ENCODE data around the gene F13A1.

Gene F13A1

GRCh38 chr6:6348256-6348655, 27.8 kb upstream of the F13A1 start:
- Histone ChIP-seq H3K4me3 (ENCODE audit: low read length) (no peak overlapping the region), H3K9ac (ENCODE audit: low read depth, low read length) (no peak overlapping the region), H3K9me3 (ENCODE audit: insufficient read depth, low read depth, low read length) (no peaks in the 10 kb centered on the region), H3K27ac (ENCODE audit: low read length) (no peak overlapping the region), H3K27me3 (ENCODE audit: insufficient read depth, low read length) (no peaks in the 10 kb centered on the region), H3K36me3 (ENCODE audit: insufficient read depth, low read depth, low read length) (no peaks in the 10 kb centered on the region), H3K4me1 (ENCODE audit: insufficient read depth, low read length) (no peaks in the 10 kb centered on the region)

- H3K27ac ChIP-seq (ENCODE audit: low read length), result no peak overlapping the region
- no peaks in the 10 kb centered on the region for H3K9me3 ChIP-seq (ENCODE audit: insufficient read depth, low read depth, low read length)
- H3K27me3 ChIP-seq (ENCODE audit: insufficient read depth, low read length), result no peaks in the 10 kb centered on the region
- no peaks in the 10 kb centered on the region for H3K4me1 ChIP-seq (ENCODE audit: insufficient read depth, low read length)
- H3K4me3 ChIP-seq (ENCODE audit: low read length), result no peak overlapping the region
- H3K9ac ChIP-seq (ENCODE audit: low read depth, low read length), result no peak overlapping the region
- H3K36me3 ChIP-seq (ENCODE audit: insufficient read depth, low read depth, low read length), result no peaks in the 10 kb centered on the region
Observed at GRCh38 chr6:6346427-6347023, 26.1 kb upstream of the F13A1 start.

- H3K4me3 ChIP-seq (ENCODE audit: low read length), result no peak overlapping the region
- no peaks in the 10 kb centered on the region for H3K4me1 ChIP-seq (ENCODE audit: insufficient read depth, low read length)
- no peaks in the 10 kb centered on the region for H3K9me3 ChIP-seq (ENCODE audit: insufficient read depth, low read depth, low read length)
- no peak overlapping the region for H3K9ac ChIP-seq (ENCODE audit: low read depth, low read length)
- no peaks in the 10 kb centered on the region for H3K27me3 ChIP-seq (ENCODE audit: insufficient read depth, low read length)
- no peaks in the 10 kb centered on the region for H3K36me3 ChIP-seq (ENCODE audit: insufficient read depth, low read depth, low read length)
- no peak overlapping the region for H3K27ac ChIP-seq (ENCODE audit: low read length)
Observed at GRCh38 chr6:6333501-6333900, 13.0 kb upstream of the F13A1 start.

GRCh38 chr6:6332811-6333244, 12.4 kb upstream of the F13A1 start:
- Histone ChIP-seq H3K36me3 (ENCODE audit: insufficient read depth, low read depth, low read length) (no peaks in the 10 kb centered on the region), H3K4me3 (ENCODE audit: low read length) (no peak overlapping the region), H3K27me3 (ENCODE audit: insufficient read depth, low read length) (no peaks in the 10 kb centered on the region), H3K27ac (ENCODE audit: low read length) (no peak overlapping the region), H3K9ac (ENCODE audit: low read depth, low read length) (no peak overlapping the region), H3K4me1 (ENCODE audit: insufficient read depth, low read length) (no peaks in the 10 kb centered on the region), H3K9me3 (ENCODE audit: insufficient read depth, low read depth, low read length) (no peaks in the 10 kb centered on the region)

- Histone ChIP-seq H3K4me3 (ENCODE audit: low read length) (no peak overlapping the region), H3K9ac (ENCODE audit: low read depth, low read length) (no peak overlapping the region), H3K4me1 (ENCODE audit: insufficient read depth, low read length) (no peaks in the 10 kb centered on the region), H3K27me3 (ENCODE audit: insufficient read depth, low read length) (no peaks in the 10 kb centered on the region), H3K36me3 (ENCODE audit: insufficient read depth, low read depth, low read length) (no peaks in the 10 kb centered on the region), H3K9me3 (ENCODE audit: insufficient read depth, low read depth, low read length) (no peaks in the 10 kb centered on the region), H3K27ac (ENCODE audit: low read length) (no peak overlapping the region)
Observed at GRCh38 chr6:6331946-6332601, 11.6 kb upstream of the F13A1 start.

DNA sequence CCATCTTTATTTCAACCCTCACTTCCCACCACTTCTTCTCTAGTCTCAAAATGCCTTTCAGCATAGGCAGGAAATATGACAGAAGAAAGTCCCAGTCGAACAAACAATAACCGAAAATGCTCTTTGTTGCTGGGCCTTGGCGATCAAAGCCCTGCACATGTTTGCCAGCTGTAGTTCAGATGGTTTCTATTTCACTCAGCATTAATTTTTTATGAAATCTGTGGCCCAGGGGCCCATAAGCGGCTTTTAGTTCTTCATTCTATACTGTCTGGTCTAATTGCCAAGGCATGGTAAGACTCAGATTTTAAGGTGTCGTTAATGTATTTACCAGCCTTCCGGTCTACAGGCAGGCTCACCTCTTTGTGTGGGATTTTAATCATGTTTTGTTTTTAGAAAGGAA, 10.9 kb upstream of the F13A1 start:
- Histone ChIP-seq H3K9ac (ENCODE audit: low read depth, low read length) (no peak overlapping the region), H3K4me3 (ENCODE audit: low read length) (no peak overlapping the region), H3K27me3 (ENCODE audit: insufficient read depth, low read length) (no peaks in the 10 kb centered on the region), H3K27ac (ENCODE audit: low read length) (no peak overlapping the region), H3K4me1 (ENCODE audit: insufficient read depth, low read length) (no peaks in the 10 kb centered on the region), H3K36me3 (ENCODE audit: insufficient read depth, low read depth, low read length) (no peaks in the 10 kb centered on the region), H3K9me3 (ENCODE audit: insufficient read depth, low read depth, low read length) (no peaks in the 10 kb centered on the region)

DNA sequence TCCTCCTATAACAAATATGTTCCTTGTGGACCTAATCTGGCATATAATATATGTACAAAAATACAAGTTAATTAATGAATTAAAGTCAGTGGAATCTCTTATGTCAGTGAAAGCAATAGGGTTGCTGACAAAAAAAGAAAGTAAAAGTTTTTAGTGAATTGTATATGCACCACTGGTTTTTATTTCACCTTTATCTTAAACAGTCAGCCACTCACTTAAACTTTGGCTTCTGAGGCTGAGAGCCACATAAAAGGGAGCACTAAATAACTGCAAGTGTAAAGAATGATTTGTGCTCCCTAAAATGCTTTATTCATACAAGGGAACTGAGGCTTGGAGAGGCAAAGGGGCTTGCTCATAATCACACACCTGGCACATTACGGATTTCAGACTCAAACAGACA, 9.9 kb upstream of the F13A1 start:
- Histone ChIP-seq H3K4me3 (ENCODE audit: low read length) (no peak overlapping the region), H3K9me3 (ENCODE audit: insufficient read depth, low read depth, low read length) (no peaks in the 10 kb centered on the region), H3K27me3 (ENCODE audit: insufficient read depth, low read length) (no peaks in the 10 kb centered on the region), H3K36me3 (ENCODE audit: insufficient read depth, low read depth, low read length) (no peaks in the 10 kb centered on the region), H3K9ac (ENCODE audit: low read depth, low read length) (no peak overlapping the region), H3K4me1 (ENCODE audit: insufficient read depth, low read length) (no peaks in the 10 kb centered on the region), H3K27ac (ENCODE audit: low read length) (no peak overlapping the region)

- Histone ChIP-seq H3K9ac (ENCODE audit: low read depth, low read length) (no peak overlapping the region), H3K4me1 (ENCODE audit: insufficient read depth, low read length) (no peaks in the 10 kb centered on the region), H3K27ac (ENCODE audit: low read length) (no peak overlapping the region), H3K9me3 (ENCODE audit: insufficient read depth, low read depth, low read length) (no peaks in the 10 kb centered on the region), H3K27me3 (ENCODE audit: insufficient read depth, low read length) (no peaks in the 10 kb centered on the region), H3K4me3 (ENCODE audit: low read length) (no peak overlapping the region), H3K36me3 (ENCODE audit: insufficient read depth, low read depth, low read length) (no peaks in the 10 kb centered on the region)
Observed at GRCh38 chr6:6328451-6328850, 8.0 kb upstream of the F13A1 start.

DNA sequence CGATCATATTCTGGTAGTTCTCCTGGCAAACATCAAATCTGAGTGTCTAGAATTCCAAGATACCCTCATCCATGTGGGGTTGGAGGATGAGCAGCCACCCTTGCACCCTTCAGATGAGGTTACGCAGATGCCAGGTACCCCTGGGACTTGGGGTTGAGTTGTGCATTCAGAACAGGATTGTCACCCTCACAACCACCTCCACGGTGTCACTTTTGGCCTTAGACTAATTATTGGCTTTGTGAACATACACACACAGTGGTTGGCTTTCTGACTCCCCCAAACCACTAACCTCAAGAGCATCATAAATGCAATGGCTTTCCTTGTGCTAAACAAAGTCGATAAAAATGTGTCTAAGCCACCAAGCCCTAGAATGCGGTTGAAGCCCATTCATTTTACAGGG, 2.9 kb upstream of the F13A1 start:
- Histone ChIP-seq H3K27ac (ENCODE audit: low read length) (no peak overlapping the region), H3K4me1 (ENCODE audit: insufficient read depth, low read length) (peaks cover 3% of the 10 kb centered on the region; the same call in 1 of the 2 replicates), H3K9me3 (ENCODE audit: insufficient read depth, low read depth, low read length) (no peaks in the 10 kb centered on the region), H3K27me3 (ENCODE audit: insufficient read depth, low read length) (peaks cover 42% of the 10 kb centered on the region), H3K4me3 (ENCODE audit: low read length) (no peak overlapping the region), H3K9ac (ENCODE audit: low read depth, low read length) (no peak overlapping the region), H3K36me3 (ENCODE audit: insufficient read depth, low read depth, low read length) (no peaks in the 10 kb centered on the region)

GRCh38 chr6:6320901-6321300, 439 bp upstream of the F13A1 start:
- Histone ChIP-seq H3K27me3 (ENCODE audit: insufficient read depth, low read length) (peaks cover 42% of the 10 kb centered on the region), H3K27ac (ENCODE audit: low read length) (no peak overlapping the region), H3K4me3 (ENCODE audit: low read length) (peak overlapping the region; percentile 73; the same call in 1 of the 2 replicates), H3K4me1 (ENCODE audit: insufficient read depth, low read length) (peaks cover 8% of the 10 kb centered on the region; the same call in 1 of the 2 replicates), H3K9me3 (ENCODE audit: insufficient read depth, low read depth, low read length) (no peaks in the 10 kb centered on the region), H3K36me3 (ENCODE audit: insufficient read depth, low read depth, low read length) (no peaks in the 10 kb centered on the region), H3K9ac (ENCODE audit: low read depth, low read length) (no peak overlapping the region)

- Histone ChIP-seq H3K4me3 (ENCODE audit: low read length) (no peak overlapping the region), H3K9me3 (ENCODE audit: insufficient read depth, low read depth, low read length) (no peaks in the 10 kb centered on the region), H3K27me3 (ENCODE audit: insufficient read depth, low read length) (peaks cover 42% of the 10 kb centered on the region), H3K27ac (ENCODE audit: low read length) (no peak overlapping the region), H3K9ac (ENCODE audit: low read depth, low read length) (no peak overlapping the region), H3K4me1 (ENCODE audit: insufficient read depth, low read length) (peaks cover 8% of the 10 kb centered on the region; the same call in 1 of the 2 replicates), H3K36me3 (ENCODE audit: insufficient read depth, low read depth, low read length) (no peaks in the 10 kb centered on the region)
Observed at GRCh38 chr6:6317825-6318733, 2.4 kb downstream of the F13A1 start.
